Measurements from ENCODE around the gene CYP21A2. TPM values are rescaled to one million over a fixed set of nuclear protein-coding genes. Genes with fewer than 3 reads are reported as not detected.

Gene CYP21A2
- total RNA-seq, 1 donor from 2014 or later, result not detected

- Histone ChIP-seq H3K27ac (no peak overlapping the region), H3K27me3 (no peaks in the 10 kb centered on the region), H2AFZ (replicated peaks) (no peak overlapping the region), H3K9ac (no peak overlapping the region), H3K9me3 (ENCODE audit: low read depth) (no peaks in the 10 kb centered on the region), H3K4me2 (no peak overlapping the region), H4K20me1 (ENCODE audit: low read depth) (no peaks in the 10 kb centered on the region), H3K79me2 (ENCODE audit: low read depth) (no peaks in the 10 kb centered on the region), H3K4me1 (peaks cover 23% of the 10 kb centered on the region), H3K4me3 (no peak overlapping the region), H3F3A (ENCODE audit: low read depth) (peaks cover 8% of the 10 kb centered on the region), H3K36me3 (no peaks in the 10 kb centered on the region)
- no peak for DNase-seq (ENCODE audit: low spot score)
- Mint-ChIP-seq H3K27me3 (ENCODE audit: insufficient read depth, low read depth) (peaks cover 8% of the 10 kb centered on the region), H3K36me3 (no peaks in the 10 kb centered on the region), H3K4me1 (peaks cover 45% of the 10 kb centered on the region), H3K4me3 (peak overlapping the region; percentile 15), H3K9me3 (no peaks in the 10 kb centered on the region), H3K27ac (peak overlapping the region; percentile 80)
- no peak for TF ChIP-seq CTCF (IDR thresholded peaks at IDR 0.05)
- TF ChIP-seq EZH2phosphoT487 (IDR thresholded peaks at IDR 0.05), result no peak
- TF ChIP-seq EZH2 (IDR thresholded peaks at IDR 0.05), result no peak
Measured at GRCh38 chr6:32070814-32071543, 32.8 kb downstream of the CYP21A2 start.

GRCh38 chr6:32073101-32073500 lies 34.9 kb downstream of the CYP21A2 start:
- H3K9me3 Mint-ChIP-seq, result no peaks in the 10 kb centered on the region
- H3K79me2 ChIP-seq (ENCODE audit: low read depth), result no peaks in the 10 kb centered on the region
- peak; percentile 39 for DNase-seq (ENCODE audit: low spot score)

DNA sequence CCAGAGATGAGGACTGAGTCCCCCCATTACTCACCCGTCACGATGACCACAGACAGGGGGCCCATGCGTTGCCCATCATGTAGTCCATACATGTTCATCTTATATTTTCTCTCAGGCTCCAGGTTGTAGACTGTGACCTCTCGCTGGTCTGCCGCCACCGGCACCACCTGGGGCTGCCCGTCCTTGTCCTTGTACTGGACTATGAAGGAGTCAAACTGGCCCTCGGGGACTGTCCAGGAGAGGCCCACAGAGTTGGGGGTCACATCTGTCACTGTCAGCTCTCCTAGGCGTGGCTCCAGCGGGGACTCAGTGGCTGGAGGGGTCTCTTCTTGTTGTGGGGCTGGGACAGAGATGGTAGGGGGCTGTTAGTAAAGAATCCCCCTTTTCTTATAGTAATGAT lies 35.4 kb downstream of the CYP21A2 start:
- no peak overlapping the region for H3K27ac Mint-ChIP-seq

More at GRCh38 chr6:32073101-32073500, 34.9 kb downstream of the CYP21A2 start:
- peaks cover 50% of the 10 kb centered on the region for H3K4me1 Mint-ChIP-seq
- peak overlapping the region; percentile 46 for H3K27ac Mint-ChIP-seq
- Histone ChIP-seq H2AFZ (replicated peaks) (no peak overlapping the region), H3K27ac (no peak overlapping the region), H4K20me1 (ENCODE audit: low read depth) (no peaks in the 10 kb centered on the region), H3K9me3 (ENCODE audit: low read depth) (no peaks in the 10 kb centered on the region), H3K36me3 (no peaks in the 10 kb centered on the region), H3K4me3 (no peak overlapping the region), H3K9ac (no peak overlapping the region), H3K4me1 (peaks cover 23% of the 10 kb centered on the region), H3F3A (ENCODE audit: low read depth) (peaks cover 8% of the 10 kb centered on the region), H3K27me3 (no peaks in the 10 kb centered on the region), H3K4me2 (peak overlapping the region; percentile 45)
- no peak for TF ChIP-seq EZH2phosphoT487 (IDR thresholded peaks at IDR 0.05)
- no peak for TF ChIP-seq EZH2 (IDR thresholded peaks at IDR 0.05)
- TF ChIP-seq CTCF (IDR thresholded peaks at IDR 0.05), result no peak
- H3K36me3 Mint-ChIP-seq, result no peaks in the 10 kb centered on the region
- no peak overlapping the region for H3K4me3 Mint-ChIP-seq
- peaks cover 4% of the 10 kb centered on the region for H3K27me3 Mint-ChIP-seq (ENCODE audit: insufficient read depth, low read depth)

More for the DNA sequence above, 35.4 kb downstream of the CYP21A2 start:
- Histone ChIP-seq H3K4me2 (no peak overlapping the region), H3F3A (ENCODE audit: low read depth) (peaks cover 8% of the 10 kb centered on the region), H3K79me2 (ENCODE audit: low read depth) (no peaks in the 10 kb centered on the region), H3K9me3 (ENCODE audit: low read depth) (no peaks in the 10 kb centered on the region), H3K4me3 (no peak overlapping the region), H3K27me3 (no peaks in the 10 kb centered on the region), H2AFZ (replicated peaks) (no peak overlapping the region), H3K4me1 (peaks cover 23% of the 10 kb centered on the region), H4K20me1 (ENCODE audit: low read depth) (no peaks in the 10 kb centered on the region), H3K9ac (no peak overlapping the region), H3K36me3 (no peaks in the 10 kb centered on the region), H3K27ac (no peak overlapping the region)
- H3K4me3 Mint-ChIP-seq, result no peak overlapping the region
- H3K4me1 Mint-ChIP-seq, result peaks cover 50% of the 10 kb centered on the region
- no peaks in the 10 kb centered on the region for H3K9me3 Mint-ChIP-seq
- no peak for TF ChIP-seq EZH2 (IDR thresholded peaks at IDR 0.05)
- TF ChIP-seq EZH2phosphoT487 (IDR thresholded peaks at IDR 0.05), result no peak
- TF ChIP-seq CTCF (IDR thresholded peaks at IDR 0.05), result no peak
- H3K36me3 Mint-ChIP-seq, result no peaks in the 10 kb centered on the region
- H3K27me3 Mint-ChIP-seq (ENCODE audit: insufficient read depth, low read depth), result peaks cover 4% of the 10 kb centered on the region
- no peak for DNase-seq (ENCODE audit: low spot score)

All from neural progenitor cell (in vitro differentiated cells).